Activated T-helper 2 cell treated with anti-CD3 and anti-CD28 coated beads, Interferon-gamma antibody, Interleukin-2, Interleukin-4, amounts not matched to agents 10 μg/mL and 5 μg/mL and 100 μg/mL, durations not matched to agents 14 hours and 24 hours and 36 hours (primary cell): ENCODE data around the gene SYTL3. TPM values are rescaled to one million over a fixed set of nuclear protein-coding genes. Genes with fewer than 3 reads are reported as not detected.
"Not testable (repeated sequence)": the region's sequence is repeated elsewhere in the genome, so short reads cannot be mapped to it uniquely, and the experiment has no call there.

Source experiments
- DNase-seq: peaks from one replicate; pipeline ENCODE4 v3.0.0; 2021; ENCODE audit warnings: low spot score
- H3K27ac Mint-ChIP-seq: one replicate; pipeline ENCODE4 v1.8.0; 2021; ENCODE audit warnings: mixed read lengths
- H3K27me3 Mint-ChIP-seq: one replicate; pipeline ENCODE4 v1.8.0; 2021; ENCODE audit warnings: low read depth, mixed read lengths
- H3K36me3 Mint-ChIP-seq: one replicate; pipeline ENCODE4 v1.8.0; 2021; ENCODE audit warnings: low read depth, mixed read lengths
- H3K4me1 Mint-ChIP-seq: one replicate; pipeline ENCODE4 v1.8.0; 2021; ENCODE audit warnings: low read depth, mixed read lengths
- H3K4me3 Mint-ChIP-seq: one replicate; pipeline ENCODE4 v1.8.0; 2021; ENCODE audit warnings: low read depth, mild to moderate bottlenecking, moderate library complexity, mixed read lengths
- H3K9me3 Mint-ChIP-seq: one replicate; pipeline ENCODE4 v1.8.0; 2021; ENCODE audit warnings: mixed read lengths
- intact Hi-C: fragments of 100-400 bp; cut with micrococcal nuclease; formaldehyde crosslinking; loops from one replicate; pipeline ENCODE4 v1.15.1; 2023
- total RNA-seq: library from RNA; stranded (reverse); gene quantifications from 2 replicates; pipeline ENCODE4 v1.2.3, GENCODE V29; 2022

SYTL3 gene
- total RNA-seq, 1 donor from 2014 or later, result 232 TPM

DNA sequence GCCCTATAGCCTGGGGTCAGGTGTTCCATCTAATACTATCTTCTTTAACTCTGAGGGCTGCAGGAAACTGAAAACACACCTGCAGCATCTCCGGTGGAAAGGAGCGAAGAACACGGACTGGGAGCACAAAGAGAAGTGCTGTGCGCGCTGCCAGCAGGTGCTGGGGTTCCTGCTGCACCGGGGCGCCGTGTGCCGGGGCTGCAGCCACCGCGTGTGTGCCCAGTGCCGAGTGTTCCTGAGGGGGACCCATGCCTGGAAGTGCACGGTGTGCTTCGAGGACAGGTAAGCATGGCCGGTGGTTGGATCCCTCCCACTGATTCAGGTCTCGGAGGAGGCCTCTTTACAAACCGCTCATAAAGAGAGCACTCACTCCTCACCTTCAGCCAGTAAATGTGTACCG, 15.5 kb downstream of the SYTL3 start:
- H3K9me3 Mint-ChIP-seq, result no peaks in the 10 kb centered on the region
- peaks cover 34% of the 10 kb centered on the region for H3K4me1 Mint-ChIP-seq
- H3K27ac Mint-ChIP-seq, result no peak overlapping the region
- H3K27me3 Mint-ChIP-seq, result no peaks in the 10 kb centered on the region
- intact Hi-C loops, result no loop called here
- DNase-seq, result no peak
- H3K4me3 Mint-ChIP-seq, result no peak overlapping the region
- peaks cover 90% of the 10 kb centered on the region for H3K36me3 Mint-ChIP-seq

- H3K36me3 Mint-ChIP-seq, result peaks cover 91% of the 10 kb centered on the region
- no peaks in the 10 kb centered on the region for H3K9me3 Mint-ChIP-seq
- H3K27me3 Mint-ChIP-seq, result no peaks in the 10 kb centered on the region
- no peak overlapping the region for H3K4me3 Mint-ChIP-seq
- intact Hi-C loops, result no loop called here
- no peak overlapping the region for H3K27ac Mint-ChIP-seq
- DNase-seq, result no peak
- H3K4me1 Mint-ChIP-seq, result peaks cover 28% of the 10 kb centered on the region
Observed at GRCh38 chr6:158666628-158667359, 16.9 kb downstream of the SYTL3 start.

DNA sequence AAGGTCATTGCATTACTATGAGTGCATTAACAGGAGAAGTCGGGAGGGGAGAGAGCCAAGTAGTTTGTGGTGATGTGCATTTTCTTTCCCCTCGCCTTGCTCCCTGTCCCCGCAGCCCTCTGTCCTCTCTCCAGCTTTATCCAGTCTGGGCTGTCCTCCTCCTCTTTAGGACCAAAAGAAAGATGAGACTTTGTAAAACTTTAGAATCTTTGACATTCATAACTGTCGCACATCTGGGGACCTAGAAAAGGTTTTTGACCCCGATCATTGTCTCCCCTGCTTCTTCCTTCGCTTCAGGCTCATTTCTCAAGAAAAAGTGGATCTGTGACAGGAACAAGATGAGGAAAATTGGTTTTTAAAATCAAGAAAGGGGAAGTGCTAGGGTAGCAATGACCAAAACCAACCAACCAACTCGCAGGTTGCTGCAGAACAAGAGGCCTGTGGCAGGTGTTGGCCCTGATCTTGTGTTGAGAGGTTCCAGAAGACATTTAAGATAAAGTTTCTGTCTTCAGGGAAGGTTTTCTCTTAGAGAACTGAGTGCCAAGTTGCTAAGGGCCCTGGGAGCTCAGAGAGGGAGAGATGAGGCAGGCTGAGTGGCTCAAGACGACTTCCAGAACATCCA, 17.6 kb downstream of the SYTL3 start:
- Mint-ChIP-seq H3K4me3 (no peak overlapping the region), H3K36me3 (peaks cover 90% of the 10 kb centered on the region), H3K9me3 (no peaks in the 10 kb centered on the region), H3K4me1 (peaks cover 21% of the 10 kb centered on the region), H3K27ac (no peak overlapping the region), H3K27me3 (no peaks in the 10 kb centered on the region)
- intact Hi-C loops, result no loop called here
- no peak for DNase-seq

DNA sequence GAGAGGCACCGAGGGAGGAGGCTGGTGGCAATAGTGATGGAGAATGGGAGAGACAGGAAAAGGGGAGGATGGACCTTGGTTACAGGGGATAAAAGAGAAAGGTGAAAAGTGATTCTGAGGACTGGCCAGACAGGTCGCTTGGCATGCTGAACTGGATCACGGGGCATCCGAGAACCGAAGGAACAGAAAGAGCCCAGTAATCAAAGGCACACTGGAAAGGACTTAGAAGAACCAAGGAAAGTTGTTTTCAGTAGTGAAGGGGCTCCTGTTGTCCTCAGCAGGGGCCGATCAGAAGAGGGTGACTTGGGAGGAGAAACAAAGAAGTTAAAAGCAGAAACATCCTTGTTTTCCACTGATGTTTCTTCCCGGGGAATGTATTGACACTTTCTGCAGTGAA, 18.9 kb downstream of the SYTL3 start:
- DNase-seq, result no peak
- Mint-ChIP-seq H3K4me3 (no peak overlapping the region), H3K27ac (no peak overlapping the region), H3K36me3 (peaks cover 87% of the 10 kb centered on the region), H3K27me3 (no peaks in the 10 kb centered on the region), H3K4me1 (peaks cover 18% of the 10 kb centered on the region), H3K9me3 (no peaks in the 10 kb centered on the region)
- intact Hi-C loops, result no loop called here

GRCh38 chr6:158669145-158670035, 19.5 kb downstream of the SYTL3 start:
- Mint-ChIP-seq H3K4me1 (peaks cover 18% of the 10 kb centered on the region), H3K27me3 (no peaks in the 10 kb centered on the region), H3K4me3 (no peak overlapping the region), H3K9me3 (no peaks in the 10 kb centered on the region), H3K27ac (peak overlapping the region; percentile 16), H3K36me3 (peaks cover 87% of the 10 kb centered on the region)
- DNase-seq, result no peak
- intact Hi-C loops, result no loop called here

GRCh38 chr6:158672119-158672518, 22.3 kb downstream of the SYTL3 start:
- DNase-seq, H3K9me3 Mint-ChIP-seq, H3K27ac Mint-ChIP-seq, H3K27me3 Mint-ChIP-seq, intact Hi-C loops, H3K4me3 Mint-ChIP-seq: not testable (repeated sequence)
- peaks cover 12% of the 10 kb centered on the region for H3K4me1 Mint-ChIP-seq
- H3K36me3 Mint-ChIP-seq, result peaks cover 86% of the 10 kb centered on the region

GRCh38 chr6:158672726-158673125, 22.9 kb downstream of the SYTL3 start:
- intact Hi-C loops, result no loop called here
- H3K9me3 Mint-ChIP-seq, result peaks cover 5% of the 10 kb centered on the region
- no peak overlapping the region for H3K4me3 Mint-ChIP-seq
- no peaks in the 10 kb centered on the region for H3K27me3 Mint-ChIP-seq
- H3K27ac Mint-ChIP-seq, result no peak overlapping the region
- H3K36me3 Mint-ChIP-seq, result peaks cover 84% of the 10 kb centered on the region
- H3K4me1 Mint-ChIP-seq, result peaks cover 12% of the 10 kb centered on the region
- no peak for DNase-seq

DNA sequence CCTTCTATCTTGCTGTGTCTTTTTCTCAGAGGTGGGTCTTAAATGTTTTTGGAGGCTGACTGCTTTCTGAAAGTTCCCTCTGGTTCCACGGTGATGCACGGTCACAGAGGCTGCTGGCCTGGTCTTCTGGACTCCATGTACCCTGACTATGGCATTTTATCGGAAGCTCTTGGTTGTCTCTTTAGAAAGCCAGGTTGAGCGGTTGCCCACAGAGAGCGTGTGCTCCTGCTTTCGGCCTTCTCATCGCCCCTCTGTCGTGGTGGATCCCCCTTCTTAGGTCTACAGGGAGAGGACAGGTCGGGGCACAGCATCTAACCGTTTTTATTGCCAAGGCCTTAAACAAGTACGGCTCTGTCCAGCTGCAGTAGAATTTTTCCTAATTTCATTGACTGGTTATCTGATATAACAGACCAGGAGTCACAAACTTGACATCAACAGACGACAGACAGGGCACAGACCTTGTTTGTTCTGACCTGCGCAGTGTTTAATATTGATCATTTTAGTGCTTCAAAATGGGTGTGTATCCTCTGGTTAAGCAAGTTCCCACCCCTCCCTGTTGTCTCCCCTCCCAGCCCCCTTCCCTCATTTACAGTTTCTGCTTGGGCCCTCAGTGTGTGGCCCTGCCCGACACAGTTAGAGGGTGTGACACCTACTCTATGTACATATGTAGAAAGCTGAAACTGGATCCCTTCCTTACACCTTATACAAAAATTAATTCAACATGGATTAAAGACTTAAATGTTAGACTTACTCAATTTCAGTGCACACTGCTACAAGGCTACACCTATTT, 24.7 kb downstream of the SYTL3 start:
- peaks cover 83% of the 10 kb centered on the region for H3K36me3 Mint-ChIP-seq
- intact Hi-C loops, result no loop called here
- no peak overlapping the region for H3K4me3 Mint-ChIP-seq
- H3K9me3 Mint-ChIP-seq, result peaks cover 5% of the 10 kb centered on the region
- H3K27me3 Mint-ChIP-seq, result no peaks in the 10 kb centered on the region
- peaks cover 7% of the 10 kb centered on the region for H3K4me1 Mint-ChIP-seq
- no peak overlapping the region for H3K27ac Mint-ChIP-seq
- no peak for DNase-seq

DNA sequence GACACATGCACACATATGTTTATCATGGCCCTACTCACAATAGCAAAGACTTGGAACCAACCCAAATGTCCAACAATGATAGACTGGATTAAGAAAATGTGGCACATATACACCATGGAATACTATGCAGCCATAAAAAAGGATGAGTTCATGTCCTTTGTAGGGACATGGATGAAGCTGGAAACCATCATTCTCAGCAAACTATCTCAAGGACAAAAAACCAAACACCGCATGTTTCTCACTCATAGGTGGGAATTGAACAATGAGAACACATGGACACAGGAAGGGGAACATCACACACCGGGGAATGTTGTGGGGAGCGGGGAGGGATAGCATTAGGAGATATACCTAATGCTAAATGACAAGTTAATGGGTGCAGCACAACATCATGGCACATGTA, 27.2 kb downstream of the SYTL3 start:
- H3K27me3 Mint-ChIP-seq, H3K9me3 Mint-ChIP-seq, DNase-seq, H3K4me3 Mint-ChIP-seq, intact Hi-C loops: not testable (repeated sequence)
- Mint-ChIP-seq H3K27ac (peak overlapping the region; percentile 38), H3K4me1 (peaks cover 10% of the 10 kb centered on the region), H3K36me3 (peaks cover 87% of the 10 kb centered on the region)

DNA sequence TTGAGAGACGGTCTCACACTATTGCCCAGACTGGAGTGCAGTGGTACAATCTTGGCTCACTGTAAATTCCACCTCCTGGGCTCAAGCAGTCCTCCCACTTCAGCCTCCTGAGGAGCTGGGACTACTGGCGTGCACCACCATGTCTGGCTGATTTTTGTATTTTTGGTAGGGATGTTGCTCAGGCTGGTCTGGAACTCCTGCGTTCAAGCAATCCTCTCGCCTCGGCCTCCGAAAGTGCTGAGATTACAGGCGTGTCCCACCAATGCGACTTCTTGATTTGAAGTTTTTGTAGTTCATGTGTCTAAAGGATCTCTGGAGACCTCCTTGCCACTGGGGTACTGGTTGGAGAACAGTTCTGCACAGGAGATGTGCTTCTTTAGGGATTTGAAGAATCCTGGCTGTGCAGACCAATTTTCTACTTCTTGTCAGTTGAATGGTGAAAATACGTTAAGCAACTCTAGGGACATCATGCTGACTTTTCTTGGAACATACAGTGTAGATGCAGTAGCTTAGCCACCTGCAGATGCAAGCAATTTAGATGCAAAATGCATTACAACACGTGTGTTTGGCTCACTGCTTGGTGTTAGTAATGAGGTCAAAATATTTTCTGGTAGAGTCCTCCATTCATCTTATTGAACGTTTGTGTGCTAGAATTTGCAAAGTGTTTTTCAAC, 28.2 kb downstream of the SYTL3 start:
- Mint-ChIP-seq H3K27me3 (no peaks in the 10 kb centered on the region), H3K4me3 (no peak overlapping the region), H3K4me1 (peaks cover 10% of the 10 kb centered on the region), H3K36me3 (peaks cover 87% of the 10 kb centered on the region), H3K9me3 (peaks cover 5% of the 10 kb centered on the region), H3K27ac (no peak overlapping the region)
- intact Hi-C loops, result no loop called here
- no peak for DNase-seq

GRCh38 chr6:158680015-158680414, 30.2 kb downstream of the SYTL3 start:
- Mint-ChIP-seq H3K4me3 (no peak overlapping the region), H3K36me3 (peaks cover 89% of the 10 kb centered on the region), H3K27me3 (no peaks in the 10 kb centered on the region), H3K9me3 (peaks cover 3% of the 10 kb centered on the region), H3K27ac (no peak overlapping the region), H3K4me1 (peaks cover 21% of the 10 kb centered on the region)
- intact Hi-C loops, result no loop called here
- no peak for DNase-seq

GRCh38 chr6:158680481-158680880, 30.6 kb downstream of the SYTL3 start:
- H3K4me1 Mint-ChIP-seq, result peaks cover 22% of the 10 kb centered on the region
- H3K36me3 Mint-ChIP-seq, result peaks cover 87% of the 10 kb centered on the region
- H3K27ac Mint-ChIP-seq, result no peak overlapping the region
- no peak for DNase-seq
- no peak overlapping the region for H3K4me3 Mint-ChIP-seq
- intact Hi-C loops, result no loop called here
- no peaks in the 10 kb centered on the region for H3K9me3 Mint-ChIP-seq
- no peaks in the 10 kb centered on the region for H3K27me3 Mint-ChIP-seq
